Lower leg skin (tissue), 4 donors: ENCODE data around the gene OXCT1. TPM values are rescaled to one million over a fixed set of nuclear protein-coding genes. Genes with fewer than 3 reads are reported as not detected.

ENCODE experiments used
- DNase-seq, 2 donors: peaks; one replicate each; pipeline ENCODE4 v3.0.0-alpha.2; 2019; ENCODE audit warnings: low spot score in 2 of 2
- H3K4me3 ChIP-seq: fragments of 200-600 bp; sonication (generic); 2 replicates; pipeline ENCODE4 v1.5.1; 2017; ENCODE audit warnings: mild to moderate bottlenecking, low read depth; ENCODE audit not compliant: poor library complexity, severe bottlenecking
- POLR2A ChIP-seq, 2 donors: fragments of 450-650 bp; IDR thresholded peaks; one replicate each; pipeline ENCODE4 v1.6.1; 2016 to 2017; ENCODE audit warnings: antibody characterized with exemption in 2 of 2, mild to moderate bottlenecking in 1 of 2, moderate library complexity in 1 of 2
- WGBS, 2 donors: methylation state at CpG; one replicate each; pipeline ENCODE4 v1.1.5; 2018; 5-methylcytosine and 5-hydroxymethylcytosine counted together
- intact Hi-C: fragments of 100-400 bp; cut with DNase I; formaldehyde crosslinking; loops from one replicate; pipeline ENCODE4 v1.15.0; 2023; ENCODE audit warnings: low total_unique reads
- total RNA-seq, 4 donors: library from RNA; depleted of rRNA; stranded (reverse); fragments of >200 nt; gene quantifications; one replicate each; pipeline ENCODE4 v1.1.0, GENCODE V29; 2016
- TF ChIP-seq, protein P1 (sequence below), 3 donors: fragments of 450-650 bp; IDR thresholded peaks; one replicate each; pipeline ENCODE4 v1.5.1; 2016; ENCODE audit warnings: antibody characterized with exemption in 3 of 3, mild to moderate bottlenecking in 3 of 3, moderate library complexity in 2 of 3

Gene OXCT1
- total RNA-seq, 4 donors from 2014 or later: 19.0 to 28.8 (median 20.9) TPM

DNA sequence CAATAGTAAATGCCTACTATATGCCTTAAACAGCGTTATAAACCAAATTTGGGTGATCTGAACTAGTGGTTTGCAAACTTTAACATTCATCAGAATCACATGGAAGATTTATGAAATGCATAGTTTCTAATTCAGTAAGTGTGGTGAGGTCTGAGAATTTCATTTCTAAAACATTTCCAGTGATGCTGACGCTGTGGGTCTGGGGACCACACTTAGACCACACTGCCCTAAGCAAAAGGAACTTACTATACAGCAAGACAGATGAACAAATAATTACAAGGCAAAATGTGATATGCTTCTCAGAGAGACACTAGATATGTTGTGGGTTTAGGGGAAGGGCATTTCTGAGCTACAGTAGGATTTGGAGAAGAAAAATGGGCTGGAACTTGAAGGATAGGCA lies 72.6 kb downstream of the OXCT1 start:
- intact Hi-C loops: no loop called here
- DNase-seq: no peak
- TF ChIP-seq, protein P1, sequence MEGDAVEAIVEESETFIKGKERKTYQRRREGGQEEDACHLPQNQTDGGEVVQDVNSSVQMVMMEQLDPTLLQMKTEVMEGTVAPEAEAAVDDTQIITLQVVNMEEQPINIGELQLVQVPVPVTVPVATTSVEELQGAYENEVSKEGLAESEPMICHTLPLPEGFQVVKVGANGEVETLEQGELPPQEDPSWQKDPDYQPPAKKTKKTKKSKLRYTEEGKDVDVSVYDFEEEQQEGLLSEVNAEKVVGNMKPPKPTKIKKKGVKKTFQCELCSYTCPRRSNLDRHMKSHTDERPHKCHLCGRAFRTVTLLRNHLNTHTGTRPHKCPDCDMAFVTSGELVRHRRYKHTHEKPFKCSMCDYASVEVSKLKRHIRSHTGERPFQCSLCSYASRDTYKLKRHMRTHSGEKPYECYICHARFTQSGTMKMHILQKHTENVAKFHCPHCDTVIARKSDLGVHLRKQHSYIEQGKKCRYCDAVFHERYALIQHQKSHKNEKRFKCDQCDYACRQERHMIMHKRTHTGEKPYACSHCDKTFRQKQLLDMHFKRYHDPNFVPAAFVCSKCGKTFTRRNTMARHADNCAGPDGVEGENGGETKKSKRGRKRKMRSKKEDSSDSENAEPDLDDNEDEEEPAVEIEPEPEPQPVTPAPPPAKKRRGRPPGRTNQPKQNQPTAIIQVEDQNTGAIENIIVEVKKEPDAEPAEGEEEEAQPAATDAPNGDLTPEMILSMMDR (IDR thresholded peaks at IDR 0.05): no peak
- no peak for TF ChIP-seq POLR2A (IDR thresholded peaks at IDR 0.05)
- 95 to 99% methylated on average over 2 of the region's 2 CpGs for WGBS, 2 donors
- no peak overlapping the region for H3K4me3 ChIP-seq

DNA sequence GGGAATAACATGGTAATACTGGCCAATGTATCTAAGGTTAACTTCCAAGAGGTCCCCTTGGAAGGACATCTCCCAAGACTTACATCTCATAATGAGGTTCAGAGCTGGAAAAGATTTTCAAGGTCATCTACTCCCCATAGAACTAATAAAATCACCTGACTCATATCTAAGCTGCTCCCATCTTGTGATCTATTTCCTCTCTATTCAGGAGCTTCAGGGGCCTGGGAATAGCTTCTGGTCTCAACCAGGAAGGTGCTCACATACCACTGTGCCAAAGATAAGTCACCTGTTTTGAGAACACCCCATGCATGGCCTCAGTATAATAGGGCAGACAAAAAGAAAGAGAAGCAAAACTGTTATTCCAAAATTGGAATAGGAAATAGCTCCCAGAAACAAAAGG lies 74.2 kb downstream of the OXCT1 start:
- no peak overlapping the region for H3K4me3 ChIP-seq
- DNase-seq: no peak
- TF ChIP-seq POLR2A (IDR thresholded peaks at IDR 0.05): no peak
- TF ChIP-seq, protein P1 (IDR thresholded peaks at IDR 0.05): no peak
- intact Hi-C loops: no loop called here

DNA sequence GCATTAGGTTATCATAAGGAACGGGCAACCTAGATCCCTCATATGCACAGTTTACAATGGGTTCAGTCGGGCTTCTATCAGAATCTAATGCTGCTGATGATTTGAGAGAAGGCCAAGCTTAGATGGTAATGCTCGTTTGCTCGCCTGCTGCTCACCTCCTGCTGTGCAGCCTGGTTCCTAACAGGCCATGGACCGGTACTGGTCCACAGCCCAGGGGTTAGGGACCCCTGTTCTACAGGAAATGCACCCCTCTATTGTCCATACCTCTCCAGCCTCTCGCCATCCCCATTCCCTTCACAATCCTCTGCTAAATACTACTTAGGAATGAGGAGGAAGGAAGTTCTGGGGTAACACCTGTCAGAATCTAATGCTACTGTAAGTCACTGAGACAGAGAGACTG lies 75.1 kb downstream of the OXCT1 start:
- no peak for DNase-seq
- WGBS, 2 donors: 92 to 94% methylated on average over 6 of the region's 6 CpGs
- intact Hi-C loops: no loop called here
- no peak for TF ChIP-seq POLR2A (IDR thresholded peaks at IDR 0.05)
- TF ChIP-seq, protein P1 (IDR thresholded peaks at IDR 0.05): no peak
- no peak overlapping the region for H3K4me3 ChIP-seq

DNA sequence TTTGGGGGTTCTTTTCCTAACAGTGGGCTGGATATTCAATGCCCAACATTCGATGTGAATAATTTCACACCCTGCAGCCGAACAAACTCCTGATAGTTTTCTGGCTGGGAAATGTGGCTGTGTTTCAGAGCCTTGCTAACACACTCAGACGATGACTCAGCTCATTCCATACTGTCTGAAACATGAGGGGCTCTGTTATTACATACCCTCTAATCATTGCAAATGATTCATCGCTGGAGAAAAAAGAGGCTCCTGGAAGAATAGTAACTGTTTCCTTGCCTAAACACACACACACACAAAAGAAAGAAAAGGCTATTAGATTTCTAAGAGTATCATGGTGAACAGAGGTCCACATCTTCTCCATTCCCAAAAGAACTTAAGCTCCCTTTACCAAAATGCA lies 75.8 kb downstream of the OXCT1 start:
- WGBS, 2 donors: 31 to 44% methylated on average over 4 of the region's 4 CpGs
- TF ChIP-seq POLR2A (IDR thresholded peaks at IDR 0.05): no peak
- TF ChIP-seq, protein P1 (IDR thresholded peaks at IDR 0.05): no peak
- no peak overlapping the region for H3K4me3 ChIP-seq
- no peak for DNase-seq
- intact Hi-C loops: no loop called here

DNA sequence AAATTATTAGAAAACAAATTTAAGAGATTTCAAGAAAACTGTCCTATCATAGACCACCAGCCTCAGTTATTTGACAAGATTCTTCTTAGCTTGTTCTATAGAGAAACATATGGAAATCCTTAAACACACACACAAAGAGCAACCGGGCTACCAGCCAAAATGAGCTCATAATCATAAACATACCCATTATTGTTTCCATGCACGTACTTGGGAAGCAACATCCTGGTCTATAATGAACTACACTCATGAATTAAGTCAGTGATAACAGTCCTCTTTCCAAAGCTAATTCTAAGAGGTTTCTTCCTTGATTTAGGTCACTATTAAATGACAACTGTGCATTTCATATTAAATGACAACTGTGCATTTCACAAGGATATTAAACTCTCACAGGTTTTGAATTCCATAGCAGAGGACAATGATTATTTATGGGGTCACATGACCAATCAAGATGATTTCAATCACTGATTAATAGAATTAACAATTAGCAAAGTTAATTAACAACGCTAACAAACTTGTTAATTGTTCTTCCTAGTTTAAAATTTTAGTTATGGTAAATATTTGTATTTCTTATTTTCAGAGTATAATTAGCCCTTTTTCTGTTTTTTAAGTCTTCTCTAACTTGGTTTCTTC lies 77.0 kb downstream of the OXCT1 start:
- no peak overlapping the region for H3K4me3 ChIP-seq
- TF ChIP-seq POLR2A (IDR thresholded peaks at IDR 0.05): no peak
- TF ChIP-seq, protein P1 (IDR thresholded peaks at IDR 0.05): no peak
- intact Hi-C loops: no loop called here
- DNase-seq: no peak
- 53 to 58% methylated on average over 3 of the region's 3 CpGs for WGBS, 2 donors
